Ishikawa (cell line): ENCODE measurements around the gene C18orf63.

Experiments
- CEBPB ChIP-seq: IDR thresholded peaks from 2 replicates; pipeline ENCODE4 v1.6.1; 2012
- CREB1 ChIP-seq: IDR thresholded peaks from 2 replicates; pipeline ENCODE4 v1.6.1; 2012; ENCODE audit warnings: low read depth
- EGR1 ChIP-seq: IDR thresholded peaks from 2 replicates; pipeline ENCODE4 v1.6.1; 2012
- EP300 ChIP-seq: IDR thresholded peaks from 2 replicates; pipeline ENCODE4 v1.6.1; 2012; ENCODE audit warnings: borderline replicate concordance
- FOXM1 ChIP-seq: IDR thresholded peaks from 2 replicates; pipeline ENCODE4 v1.6.1; 2012; ENCODE audit warnings: low read depth, borderline replicate concordance
- MAX ChIP-seq: IDR thresholded peaks from 2 replicates; pipeline ENCODE4 v1.6.1; 2012
- NFIC ChIP-seq: IDR thresholded peaks from 2 replicates; pipeline ENCODE4 v1.6.1; 2012
- RAD21 ChIP-seq: IDR thresholded peaks from 2 replicates; pipeline ENCODE4 v1.6.1; 2012; ENCODE audit warnings: low read depth
- REST ChIP-seq: IDR thresholded peaks from 2 replicates; pipeline ENCODE4 v1.6.1; 2012; ENCODE audit warnings: low read depth, mild to moderate bottlenecking
- TAF1 ChIP-seq: IDR thresholded peaks from 2 replicates; pipeline ENCODE4 v1.6.1; 2012; ENCODE audit warnings: low read depth, mild to moderate bottlenecking
- TCF12 ChIP-seq: IDR thresholded peaks from 2 replicates; pipeline ENCODE4 v1.6.1; 2012; ENCODE audit warnings: low read depth
- TEAD4 ChIP-seq: IDR thresholded peaks from 2 replicates; pipeline ENCODE4 v1.6.1; 2012
- USF1 ChIP-seq: IDR thresholded peaks from 2 replicates; pipeline ENCODE4 v1.6.1; 2012
- YY1 ChIP-seq: IDR thresholded peaks from 2 replicates; pipeline ENCODE4 v1.6.1; 2012; ENCODE audit warnings: low read depth
- ZBTB7A ChIP-seq: IDR thresholded peaks from 2 replicates; pipeline ENCODE4 v1.6.1; 2012; ENCODE audit warnings: low read depth

Gene C18orf63

GRCh38 chr18:74315464-74316256 is at the start of gene C18orf63:
C18orf63 (plus strand) TSS chr18:74315839; CDS start chr18:74317866, 2,027 bp downstream.
- TF ChIP-seq CREB1 (no peak), USF1 (no peak), RAD21 (no peak), MAX (no peak), EP300 (no peak), CEBPB (no peak), TAF1 (no peak), TCF12 (no peak), FOXM1 (no peak), EGR1 (no peak), REST (no peak), ZBTB7A (no peak), NFIC (no peak), YY1 (no peak), TEAD4 (no peak)

GRCh38 chr18:74266161-74266560 is 49.5 kb upstream of the C18orf63 start:
- TF ChIP-seq REST: no peak
- no peak for TF ChIP-seq MAX
- no peak for TF ChIP-seq TAF1
- no peak for TF ChIP-seq EGR1
- no peak for TF ChIP-seq CEBPB
- TF ChIP-seq USF1: no peak
- no peak for TF ChIP-seq FOXM1
- no peak for TF ChIP-seq EP300

GRCh38 chr18:74268175-74268574 is 47.5 kb upstream of the C18orf63 start:
- TF ChIP-seq NFIC (no peak), RAD21 (no peak), TEAD4 (no peak), YY1 (no peak), MAX (no peak), CREB1 (no peak), TCF12 (no peak), FOXM1 (no peak), EGR1 (no peak), REST (no peak), USF1 (no peak), TAF1 (no peak), ZBTB7A (no peak), CEBPB (no peak)
